Stromal cell of bone marrow (primary cell): ENCODE measurements around the gene NFX1.

Experiments
- DNase-seq: peaks from one replicate; pipeline ENCODE4 v3.0.0-alpha.2; 2012; ENCODE audit warnings: low read depth

Gene NFX1

DNA sequence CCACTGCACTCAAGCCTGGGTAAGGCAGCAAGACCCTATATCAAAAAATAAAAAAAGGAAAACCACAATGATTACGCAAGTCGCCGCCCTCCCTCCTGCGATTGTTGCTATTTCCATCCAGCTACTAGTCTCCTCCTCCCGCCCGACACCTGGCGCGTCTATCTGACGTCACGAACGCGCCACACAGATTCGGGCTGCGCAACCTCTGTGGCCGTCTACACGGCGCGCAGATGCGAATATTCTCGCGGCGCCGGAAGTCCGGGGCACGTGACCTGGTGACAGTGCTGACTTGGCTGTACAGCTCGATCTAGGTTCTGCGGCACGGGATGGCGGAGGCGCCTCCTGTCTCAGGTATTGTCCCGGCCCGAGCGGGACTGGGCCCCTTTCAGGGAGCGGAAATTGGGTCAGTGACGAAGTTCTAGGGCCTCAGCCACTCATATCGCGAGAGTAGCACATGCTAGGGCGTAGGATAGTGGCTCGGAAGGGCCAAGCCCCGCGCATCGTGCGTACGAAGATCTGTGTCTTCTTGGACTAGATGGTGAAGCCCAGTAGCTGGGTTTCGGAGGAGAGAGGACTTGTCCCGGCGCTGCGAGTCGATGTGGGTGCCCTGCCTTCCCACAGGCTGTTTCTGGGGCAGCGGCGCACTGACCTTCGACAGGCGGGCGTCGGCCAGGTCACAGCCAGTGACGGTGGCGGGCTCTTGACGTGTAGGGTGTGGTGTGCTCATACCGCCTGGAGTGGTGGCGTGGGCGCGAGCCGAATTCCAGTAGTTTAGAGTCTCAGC is at the start of gene NFX1:
Gene NFX1 (plus strand): TSS at position 270 of the 784 bp plus-strand sequence. CDS start 57 bp downstream, at position 327.
- DNase-seq, result peak; percentile 97

DNA sequence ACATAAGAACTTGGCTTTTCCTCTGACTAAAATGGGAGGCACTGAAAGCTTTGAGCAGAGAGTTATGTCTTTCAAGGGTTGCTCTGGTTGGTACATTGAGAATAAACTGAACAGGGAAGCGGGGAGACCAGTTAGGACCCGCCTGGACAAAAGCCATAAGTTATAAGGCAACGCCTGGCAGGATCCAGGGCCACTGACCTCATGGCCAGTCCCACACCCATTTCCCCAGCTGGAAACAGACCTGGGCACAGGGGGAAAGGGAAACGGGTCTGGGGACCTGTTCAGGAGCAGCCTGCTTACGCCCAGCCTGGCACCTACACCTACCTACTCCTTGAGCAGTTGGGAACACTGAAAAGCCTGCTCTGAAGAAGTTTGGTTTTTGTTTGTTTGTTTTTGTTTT is 49.0 kb upstream of the NFX1 start:
- DNase-seq, result no peak

DNA sequence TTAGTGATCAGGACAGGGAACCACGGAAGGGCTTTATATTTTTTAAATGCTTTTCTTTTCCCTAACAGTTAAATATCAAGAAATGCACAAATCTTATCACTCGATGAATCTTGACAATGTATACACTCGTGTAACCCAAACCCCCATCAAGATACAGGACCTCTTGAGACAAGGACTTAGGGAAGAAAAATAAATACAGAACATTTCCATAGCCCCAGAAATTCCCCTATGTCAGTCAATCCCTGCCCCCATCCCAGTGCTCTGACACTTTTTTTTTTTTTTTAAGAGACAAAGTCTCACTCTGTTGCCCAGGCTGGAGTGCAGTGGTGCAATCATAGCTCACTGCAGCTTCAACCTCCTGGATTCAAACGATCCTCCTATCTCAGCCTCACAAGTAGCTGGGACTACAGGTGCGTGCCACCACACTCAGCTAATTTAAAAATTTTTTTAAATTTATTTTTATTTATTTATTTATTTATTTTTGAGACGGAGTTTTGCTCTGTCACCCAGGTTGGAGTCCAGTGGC is 47.6 kb upstream of the NFX1 start:
- DNase-seq, result no peak

DNA sequence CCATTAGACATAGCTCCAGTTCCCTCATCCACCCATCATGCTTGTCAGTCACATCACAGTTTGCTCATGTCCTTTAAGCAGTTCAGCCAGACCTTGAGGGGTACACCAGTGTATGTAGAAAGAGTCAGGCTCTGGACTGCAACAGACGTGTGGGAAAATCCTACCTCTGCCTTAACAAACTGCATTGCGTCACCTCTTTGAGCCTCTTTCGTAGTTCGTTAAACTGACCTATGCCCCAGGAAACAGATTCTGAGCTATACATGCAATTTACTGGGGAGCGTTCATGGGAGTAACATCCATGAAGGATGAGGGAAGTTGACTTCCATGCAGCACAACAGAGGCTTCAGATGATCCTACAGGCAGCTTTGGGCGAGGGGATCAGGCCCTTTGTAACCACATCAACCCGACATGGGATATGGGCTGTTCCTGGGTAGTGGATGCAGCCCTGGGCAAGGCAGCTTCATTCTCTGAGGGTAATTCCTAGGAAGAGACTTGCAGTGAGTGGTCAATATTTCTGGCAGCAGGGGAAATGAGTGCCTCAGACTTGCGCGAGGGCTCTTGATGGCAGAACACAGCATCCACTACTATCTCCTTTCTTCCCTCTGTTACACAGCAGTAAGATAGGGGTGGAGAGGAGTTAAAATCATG is 46.1 kb upstream of the NFX1 start:
- no peak for DNase-seq

DNA sequence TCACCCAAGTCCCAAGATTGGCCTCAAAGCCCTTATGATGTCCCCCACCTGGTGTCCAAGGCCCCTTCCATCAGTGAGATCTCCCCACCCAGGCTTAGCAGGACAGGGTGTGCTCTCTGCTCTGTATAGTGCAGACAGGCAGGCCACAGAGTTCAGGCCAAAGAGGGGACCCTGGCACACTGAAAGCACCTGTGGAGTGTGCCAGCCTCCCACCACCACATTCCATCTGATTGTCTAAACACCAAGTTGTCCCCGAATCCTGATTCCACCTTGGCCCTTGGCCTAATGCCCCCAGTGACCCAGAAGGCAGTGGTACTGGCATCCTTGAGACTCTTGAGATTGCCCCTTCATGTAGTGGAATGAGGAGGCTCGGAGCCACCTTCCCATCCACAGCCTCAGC is 45.0 kb upstream of the NFX1 start:
- no peak for DNase-seq

DNA sequence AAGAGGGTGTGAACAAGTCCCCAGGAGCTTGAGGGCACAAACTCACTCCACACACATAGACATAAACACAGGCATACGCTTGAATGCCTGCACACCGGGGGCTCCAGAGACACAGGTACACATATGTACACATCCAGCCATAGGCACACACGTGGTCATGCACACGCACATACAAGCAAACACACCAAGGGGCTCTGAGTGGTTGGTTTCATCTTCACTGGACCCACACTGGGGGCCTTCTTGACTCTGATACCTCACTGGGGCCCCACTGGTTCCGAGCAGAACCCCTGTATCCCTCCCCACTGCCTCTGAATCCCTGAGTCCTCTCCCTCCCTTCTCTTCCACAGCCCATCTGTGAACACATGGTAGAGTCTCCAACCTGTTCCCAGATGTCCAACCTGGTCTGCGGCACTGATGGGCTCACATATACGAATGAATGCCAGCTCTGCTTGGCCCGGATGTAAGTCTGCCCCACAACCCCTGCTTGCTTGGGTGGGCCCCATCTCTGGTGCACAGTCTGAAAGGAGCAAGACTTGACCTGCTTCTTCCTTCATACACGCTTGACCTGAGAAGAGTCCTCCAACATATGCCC is 44.0 kb upstream of the NFX1 start:
- DNase-seq, result no peak

DNA sequence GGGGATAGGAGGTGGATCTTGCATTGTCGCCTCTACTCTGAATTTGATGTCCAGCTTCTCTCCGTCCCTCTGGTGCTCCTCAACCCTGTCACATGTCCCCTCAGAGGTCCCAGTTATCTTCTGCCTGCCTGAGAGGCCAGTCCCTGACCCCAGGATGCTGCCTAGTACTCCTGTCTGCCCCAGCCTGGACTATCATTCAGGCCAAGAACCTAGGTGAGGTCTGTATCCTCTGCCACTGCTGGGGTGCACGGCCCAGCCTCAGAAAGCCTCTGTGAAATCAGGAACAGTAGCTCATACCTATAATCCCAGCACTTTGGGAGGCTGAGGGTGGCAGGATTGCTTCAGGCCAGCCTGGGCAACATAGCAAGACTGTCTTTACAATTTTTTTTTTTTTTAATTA is 41.7 kb upstream of the NFX1 start:
- DNase-seq, result no peak

DNA sequence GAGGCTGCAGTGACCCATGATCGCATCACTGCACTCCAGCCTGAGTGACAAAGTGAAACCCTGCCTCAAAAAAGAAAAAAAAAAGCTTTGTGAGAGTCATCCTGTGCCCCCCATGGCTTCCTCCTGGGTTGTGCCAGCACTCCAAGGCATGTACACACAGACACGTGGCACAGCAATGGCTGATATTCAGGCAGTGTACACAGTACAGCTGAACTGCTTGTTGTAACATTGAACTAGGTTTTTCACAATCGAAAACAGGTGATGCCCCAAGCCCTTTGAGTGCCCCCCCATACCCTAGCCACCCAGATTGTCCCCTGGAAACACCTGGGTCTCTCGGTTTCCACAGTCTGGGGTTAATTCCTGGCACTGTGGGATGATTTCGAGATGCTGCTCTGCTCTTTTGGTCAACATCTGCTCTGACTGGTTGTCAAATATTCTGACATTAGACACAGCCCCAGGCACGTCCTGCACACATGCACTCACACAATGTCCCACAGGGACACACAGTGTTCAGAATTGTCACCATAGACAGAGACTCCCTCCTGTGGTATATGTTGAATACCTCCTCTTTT is 41.1 kb upstream of the NFX1 start:
- no peak for DNase-seq

DNA sequence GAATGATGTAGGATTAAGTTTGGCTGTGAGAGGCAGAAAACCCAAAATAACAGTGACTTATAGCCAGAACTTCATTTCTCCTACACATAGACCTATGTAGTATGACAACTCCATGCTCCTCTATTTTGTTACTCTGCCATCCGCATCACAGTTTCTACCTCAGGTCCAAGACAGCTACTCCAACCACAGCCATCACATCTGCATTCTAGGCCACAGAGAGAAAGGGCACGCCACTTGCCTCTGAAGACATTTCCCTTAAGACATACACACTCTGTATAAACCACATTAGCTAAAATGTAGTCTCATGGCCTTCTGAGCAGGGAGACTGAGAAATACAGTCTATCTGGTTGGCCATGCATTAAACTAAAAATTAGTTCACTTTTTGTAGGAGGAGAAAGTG is 40.3 kb upstream of the NFX1 start:
- DNase-seq, result no peak

DNA sequence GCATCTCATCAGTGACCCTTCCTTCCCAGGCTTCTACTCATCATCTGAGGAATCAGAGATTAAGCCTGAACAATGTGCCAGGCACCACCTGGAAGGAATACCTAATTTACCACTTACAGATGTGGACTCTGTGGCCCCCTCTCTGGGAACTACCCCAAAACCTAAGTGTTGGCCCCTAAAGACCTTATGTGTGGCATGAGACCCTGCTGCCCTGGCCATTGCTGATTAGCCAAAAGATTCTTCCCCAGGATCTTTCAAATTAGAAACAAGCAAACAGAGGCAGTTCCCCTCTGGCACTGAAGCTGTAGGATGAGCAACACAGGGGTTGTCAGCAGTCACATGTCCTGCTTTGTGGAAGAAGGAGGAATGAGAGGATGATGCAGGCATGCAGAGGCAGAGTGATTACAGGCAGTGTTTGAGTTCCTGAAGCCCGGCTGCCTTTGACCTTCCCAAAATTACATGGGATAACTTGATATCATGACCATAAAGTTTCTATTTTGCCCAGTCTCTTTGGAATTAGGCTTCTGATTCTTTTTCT is 39.8 kb upstream of the NFX1 start:
- DNase-seq, result peak; percentile 72

DNA sequence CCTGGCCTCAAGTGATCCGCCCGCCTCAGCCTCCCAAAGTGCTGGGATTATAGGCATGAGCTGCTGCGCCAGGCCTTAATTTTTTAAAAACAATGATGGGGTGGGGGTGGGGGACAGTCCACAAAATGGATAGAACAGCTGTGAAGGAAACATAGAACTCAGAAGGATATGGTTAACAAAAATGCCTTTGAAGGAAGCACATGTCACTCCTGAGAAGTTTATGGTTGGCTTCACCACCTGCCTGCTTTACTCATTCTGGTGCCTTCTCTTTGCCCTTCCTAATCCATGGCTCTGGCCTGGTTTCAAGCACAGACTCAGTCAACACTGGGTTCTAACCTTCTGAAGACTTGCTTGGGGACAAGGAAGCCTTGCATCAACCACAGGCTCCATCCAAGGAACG is 36.1 kb upstream of the NFX1 start:
- DNase-seq, result no peak

DNA sequence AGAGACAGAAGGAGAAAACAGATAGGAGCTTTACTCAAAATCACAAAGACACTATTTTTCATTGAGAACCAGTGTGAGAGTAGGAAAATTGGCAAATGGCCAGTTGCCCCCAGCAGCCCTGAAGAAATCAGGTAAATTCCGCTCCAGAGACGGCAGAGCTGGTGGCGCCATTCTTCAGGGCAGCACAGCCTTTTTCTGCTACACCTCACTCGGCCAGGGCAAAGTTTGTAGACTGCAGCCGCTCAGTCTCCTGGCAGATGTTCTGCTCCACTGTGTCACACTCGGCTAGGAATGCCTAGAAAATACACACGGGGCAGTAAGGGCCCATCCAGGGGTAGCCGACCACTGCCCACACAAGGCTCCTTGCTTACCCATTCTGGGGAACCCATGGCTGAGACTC is 35.3 kb upstream of the NFX1 start:
- DNase-seq, result no peak

DNA sequence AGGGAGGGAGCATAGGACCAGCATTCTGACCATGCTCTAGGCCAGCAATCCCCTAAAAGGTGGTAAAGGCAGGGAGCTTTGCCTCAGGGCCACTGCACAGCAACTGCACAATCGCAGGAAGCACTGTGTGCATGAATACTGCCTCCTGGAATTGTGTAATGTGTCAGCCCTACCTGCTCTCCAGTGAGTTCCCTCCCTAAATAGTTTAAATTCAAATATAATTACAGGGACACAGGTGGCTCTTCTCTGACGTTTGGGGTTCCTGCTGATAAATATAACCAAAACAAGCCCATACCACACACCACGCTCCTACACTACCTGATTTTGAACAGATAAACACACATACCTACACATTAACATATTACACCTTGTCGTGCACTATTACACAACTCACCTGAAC is 34.8 kb upstream of the NFX1 start:
- DNase-seq, result no peak

DNA sequence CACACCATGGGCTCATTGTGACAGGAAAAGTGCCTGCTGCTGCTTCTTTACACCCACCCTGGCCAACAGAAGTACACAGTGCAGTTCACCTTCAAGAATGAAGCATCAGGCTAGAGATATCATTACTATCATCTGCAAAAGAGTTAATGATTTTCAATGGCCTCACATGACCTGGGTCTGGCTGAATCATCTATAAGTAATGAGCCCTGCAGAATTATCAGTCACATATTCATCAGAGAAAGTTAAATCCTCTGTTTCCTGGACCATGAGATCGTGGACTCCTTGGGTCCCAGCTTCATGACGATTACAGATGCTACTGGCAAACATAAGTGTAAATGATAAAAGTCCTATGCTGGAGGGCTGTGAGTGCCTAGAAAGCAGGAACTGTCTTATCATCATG is 34.1 kb upstream of the NFX1 start:
- no peak for DNase-seq

DNA sequence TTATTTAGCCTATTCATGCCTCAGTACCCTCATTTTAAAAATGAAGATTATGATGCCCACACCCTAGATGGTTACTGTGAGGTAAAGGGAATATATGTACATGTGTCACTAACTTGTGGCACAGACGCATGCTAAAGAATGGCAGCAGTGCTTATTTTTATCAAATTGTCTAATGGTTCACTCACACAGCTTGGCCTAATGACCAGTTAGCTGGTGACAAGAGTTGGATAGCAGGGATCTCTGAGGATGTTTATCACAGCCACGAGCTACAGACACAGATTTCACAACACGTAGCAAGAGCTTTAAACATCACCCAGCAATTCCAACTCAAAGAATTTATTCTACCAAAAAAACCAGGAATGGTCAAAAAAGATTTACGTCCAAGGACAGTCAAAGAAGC is 33.0 kb upstream of the NFX1 start:
- DNase-seq, result no peak

DNA sequence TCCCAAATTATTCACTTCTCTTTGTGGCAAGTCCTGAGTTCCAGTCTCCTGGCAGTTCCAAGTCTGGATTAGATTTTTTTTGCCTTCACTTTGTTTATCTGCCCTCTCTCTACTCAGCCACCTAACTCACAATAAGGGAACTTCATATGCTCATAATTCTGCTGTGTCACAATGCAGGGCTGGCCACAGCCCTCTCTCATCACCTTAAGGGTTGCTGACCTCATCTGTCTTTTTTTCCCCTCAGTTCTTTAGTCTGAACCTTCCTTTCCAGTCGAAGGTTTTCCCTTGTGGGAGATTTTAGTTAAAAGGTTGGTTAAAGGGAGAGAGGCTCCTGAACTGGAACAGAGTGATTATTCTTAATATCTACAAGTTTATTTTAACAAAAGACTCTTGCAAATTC is 29.9 kb upstream of the NFX1 start:
- no peak for DNase-seq

DNA sequence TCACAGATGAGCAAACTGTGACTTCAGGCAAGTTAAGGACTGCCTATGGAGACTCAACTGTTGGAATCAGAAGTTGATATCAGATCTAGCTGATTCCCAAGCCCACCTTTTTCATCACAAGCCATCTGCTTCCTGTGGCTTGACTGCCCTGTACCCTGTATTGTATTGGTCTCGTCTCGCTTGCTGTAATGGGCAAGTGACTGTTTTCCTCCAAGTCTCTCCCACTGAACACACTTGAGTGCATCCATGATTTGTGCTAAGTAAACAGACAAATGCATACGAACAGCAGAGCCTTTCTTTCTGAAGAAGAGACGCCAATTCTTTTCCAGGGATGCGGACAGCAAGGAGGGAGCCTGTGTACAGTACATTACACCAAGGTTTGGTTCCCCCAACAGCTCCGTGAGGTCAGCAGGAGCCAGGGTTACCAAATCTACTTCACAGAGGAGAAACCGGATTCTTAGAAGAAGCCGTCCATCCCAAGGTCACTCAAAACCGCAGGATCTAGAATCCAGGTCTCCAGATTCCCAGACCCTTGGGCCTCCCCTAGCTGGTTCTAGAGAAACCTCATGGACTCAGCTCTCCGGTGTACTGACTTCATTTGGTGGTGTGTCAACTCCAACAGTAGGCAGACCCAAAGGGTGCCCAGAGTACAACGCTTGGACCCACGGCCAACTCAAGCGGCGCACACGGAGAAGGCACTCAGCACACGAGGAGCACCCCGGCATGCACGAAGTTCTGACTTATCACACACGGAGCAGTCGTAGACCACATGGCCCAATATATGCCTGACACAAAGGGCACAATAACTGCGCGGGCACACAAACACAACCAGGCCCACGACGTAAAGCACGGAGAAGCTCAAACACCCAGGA is 26.9 kb upstream of the NFX1 start:
- peak; percentile 5 for DNase-seq

DNA sequence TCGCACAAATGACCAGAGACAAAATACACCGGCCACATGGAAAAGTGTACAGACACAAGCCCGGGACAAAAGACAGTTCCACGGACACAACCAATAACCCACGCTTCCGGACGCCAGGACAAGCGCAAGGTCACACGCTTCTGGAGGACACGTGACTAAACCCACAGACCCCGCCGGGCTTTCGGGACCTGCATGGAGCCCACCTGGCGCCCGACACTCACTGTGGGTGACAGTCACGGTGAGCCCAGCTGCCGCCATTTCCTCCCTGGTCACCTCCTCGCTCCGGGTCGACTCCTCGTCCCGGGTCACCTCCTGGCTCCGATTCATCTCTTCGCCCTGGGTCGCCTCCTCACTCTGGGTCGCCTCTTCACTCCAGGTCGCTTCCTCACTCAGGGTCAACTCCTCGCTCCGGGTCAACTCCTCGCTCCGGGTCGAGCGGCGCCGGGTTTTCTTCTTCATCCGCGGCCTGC is 26.3 kb upstream of the NFX1 start:
- no peak for DNase-seq

DNA sequence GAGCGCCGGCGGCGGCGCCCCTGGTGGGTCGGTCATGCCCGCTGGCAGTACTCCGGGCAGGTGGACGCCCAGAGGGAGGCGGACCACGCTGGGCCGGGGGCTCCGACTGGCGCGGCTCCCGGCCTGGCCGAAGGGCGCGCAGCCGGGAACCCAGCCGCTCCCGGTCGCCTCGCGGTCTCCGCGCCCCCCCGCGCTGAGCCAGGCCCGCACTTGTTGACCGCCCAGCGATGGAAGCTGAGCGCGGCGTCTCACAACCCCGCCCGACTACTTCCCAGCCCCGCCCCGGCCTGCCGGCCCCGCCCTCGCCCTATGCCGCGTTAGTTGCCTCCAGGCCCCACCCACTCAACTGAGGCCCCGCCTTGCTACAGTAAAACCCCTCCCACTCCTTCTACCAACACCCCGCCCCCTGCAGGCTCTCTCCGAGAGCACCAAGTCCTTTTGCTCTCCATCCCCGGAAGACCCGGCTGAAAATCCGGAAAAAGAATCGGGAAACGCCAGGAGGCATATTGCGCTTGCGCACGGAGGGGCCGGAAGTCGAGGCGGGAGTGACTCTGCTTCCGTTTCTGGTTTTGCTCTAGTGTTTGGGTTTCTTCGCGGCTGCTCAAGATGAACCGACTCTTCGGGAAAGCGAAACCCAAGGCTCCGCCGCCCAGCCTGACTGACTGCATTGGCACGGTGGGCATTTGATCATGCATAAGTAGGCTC is 25.7 kb upstream of the NFX1 start, which contains the start of the genes BAG1 and CHMP5:
Gene BAG1 (minus strand): TSS at position 236 of the 705 bp plus-strand sequence.
Gene CHMP5 (plus strand): TSS at position 577 of the 705 bp plus-strand sequence. CDS start 30 bp downstream, at position 607.
- DNase-seq, result peak; percentile 99

DNA sequence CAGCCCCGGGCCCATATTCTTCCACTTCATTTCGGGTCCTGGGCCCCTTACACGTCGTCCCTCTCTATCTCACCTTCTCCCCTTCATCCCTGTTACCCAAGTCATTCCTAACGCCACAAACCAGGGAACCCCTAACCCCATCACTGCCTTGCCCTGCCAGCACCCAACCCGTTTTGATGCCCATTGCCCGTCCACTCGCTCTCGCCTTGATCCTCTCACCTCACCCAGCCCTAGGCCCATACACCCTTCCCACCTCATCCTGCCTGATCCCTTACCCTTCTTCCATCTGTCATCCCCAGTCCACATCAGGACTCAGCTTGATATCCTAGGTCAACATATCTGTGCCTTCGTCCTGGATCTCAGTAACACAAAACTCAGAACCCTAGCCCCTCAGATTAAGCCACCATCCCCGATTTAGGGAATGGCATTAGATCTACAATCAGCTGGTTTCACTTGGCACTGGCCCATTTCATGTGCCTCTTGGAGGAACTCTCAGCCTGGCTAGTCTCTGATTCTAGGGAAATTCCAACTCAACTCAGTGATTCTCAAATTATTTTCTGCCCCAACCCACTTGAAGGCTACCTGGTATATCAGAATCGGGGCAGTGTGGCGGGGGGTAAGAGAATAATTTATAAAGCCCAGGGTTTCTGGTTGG is 25.0 kb upstream of the NFX1 start:
- no peak for DNase-seq
